ENCODE results near the gene NFIB.

Gene NFIB

GRCh38 chr9:14097215-14097614, 216.7 kb downstream of the NFIB start:
- H3K4me1 ChIP-seq (ENCODE audit: insufficient read depth, low read length, poor library complexity, severe bottlenecking): peaks cover 14% of the 10 kb centered on the region
- no peaks in the 10 kb centered on the region for H3K9me2 ChIP-seq (replicated peaks; ENCODE audit: low read depth, low read length)
- H3K79me2 ChIP-seq (ENCODE audit: insufficient read depth, low read length): no peaks in the 10 kb centered on the region
- H2AFZ ChIP-seq (ENCODE audit: low read length): no peak overlapping the region
- no peak overlapping the region for H3K9ac ChIP-seq (ENCODE audit: low read depth, low read length, poor library complexity, severe bottlenecking)
- no peaks in the 10 kb centered on the region for H4K20me1 ChIP-seq (ENCODE audit: insufficient read depth, low read length, poor library complexity, severe bottlenecking)
- no peaks in the 10 kb centered on the region for H3K36me3 ChIP-seq (ENCODE audit: insufficient read depth, low read length)
- H3K4me3 ChIP-seq (ENCODE audit: low read length, poor library complexity, severe bottlenecking): no peak overlapping the region
- H3K9me3 ChIP-seq (ENCODE audit: insufficient read depth, low read depth, low read length): no peaks in the 10 kb centered on the region
- no peak for TF ChIP-seq EZH2phosphoT487 (IDR thresholded peaks at IDR 0.05; ENCODE audit: borderline replicate concordance)
- TF ChIP-seq, protein P1, sequence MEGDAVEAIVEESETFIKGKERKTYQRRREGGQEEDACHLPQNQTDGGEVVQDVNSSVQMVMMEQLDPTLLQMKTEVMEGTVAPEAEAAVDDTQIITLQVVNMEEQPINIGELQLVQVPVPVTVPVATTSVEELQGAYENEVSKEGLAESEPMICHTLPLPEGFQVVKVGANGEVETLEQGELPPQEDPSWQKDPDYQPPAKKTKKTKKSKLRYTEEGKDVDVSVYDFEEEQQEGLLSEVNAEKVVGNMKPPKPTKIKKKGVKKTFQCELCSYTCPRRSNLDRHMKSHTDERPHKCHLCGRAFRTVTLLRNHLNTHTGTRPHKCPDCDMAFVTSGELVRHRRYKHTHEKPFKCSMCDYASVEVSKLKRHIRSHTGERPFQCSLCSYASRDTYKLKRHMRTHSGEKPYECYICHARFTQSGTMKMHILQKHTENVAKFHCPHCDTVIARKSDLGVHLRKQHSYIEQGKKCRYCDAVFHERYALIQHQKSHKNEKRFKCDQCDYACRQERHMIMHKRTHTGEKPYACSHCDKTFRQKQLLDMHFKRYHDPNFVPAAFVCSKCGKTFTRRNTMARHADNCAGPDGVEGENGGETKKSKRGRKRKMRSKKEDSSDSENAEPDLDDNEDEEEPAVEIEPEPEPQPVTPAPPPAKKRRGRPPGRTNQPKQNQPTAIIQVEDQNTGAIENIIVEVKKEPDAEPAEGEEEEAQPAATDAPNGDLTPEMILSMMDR (conservative IDR thresholded peaks at IDR 0.05; ENCODE audit: low read length): no peak
- no peaks in the 10 kb centered on the region for H3F3A ChIP-seq (ENCODE audit: low read depth)
- H3K27me3 ChIP-seq (ENCODE audit: insufficient read depth, low read length, poor library complexity, severe bottlenecking): no peaks in the 10 kb centered on the region
- no peak overlapping the region for H3K4me2 ChIP-seq (ENCODE audit: low read depth, low read length, poor library complexity, severe bottlenecking)

- Histone ChIP-seq H3K9ac (ENCODE audit: low read depth, low read length, poor library complexity, severe bottlenecking) (no peak overlapping the region), H3K27me3 (ENCODE audit: insufficient read depth, low read length, poor library complexity, severe bottlenecking) (no peaks in the 10 kb centered on the region), H3K79me2 (ENCODE audit: insufficient read depth, low read length) (no peaks in the 10 kb centered on the region), H3K9me2 (replicated peaks; ENCODE audit: low read depth, low read length) (no peaks in the 10 kb centered on the region), H3K4me1 (ENCODE audit: insufficient read depth, low read length, poor library complexity, severe bottlenecking) (peaks cover 18% of the 10 kb centered on the region), H2AFZ (ENCODE audit: low read length) (no peak overlapping the region), H3F3A (ENCODE audit: low read depth) (no peaks in the 10 kb centered on the region), H3K4me3 (ENCODE audit: low read length, poor library complexity, severe bottlenecking) (no peak overlapping the region), H4K20me1 (ENCODE audit: insufficient read depth, low read length, poor library complexity, severe bottlenecking) (no peaks in the 10 kb centered on the region), H3K9me3 (ENCODE audit: insufficient read depth, low read depth, low read length) (no peaks in the 10 kb centered on the region), H3K4me2 (ENCODE audit: low read depth, low read length, poor library complexity, severe bottlenecking) (no peak overlapping the region), H3K36me3 (ENCODE audit: insufficient read depth, low read length) (no peaks in the 10 kb centered on the region)
- TF ChIP-seq, protein P1 (conservative IDR thresholded peaks at IDR 0.05; ENCODE audit: low read length): no peak
Observed at GRCh38 chr9:14096258-14096922, 217.6 kb downstream of the NFIB start.

GRCh38 chr9:14095277-14095676, 218.7 kb downstream of the NFIB start:
- Histone ChIP-seq H3K9me3 (ENCODE audit: insufficient read depth, low read depth, low read length) (no peaks in the 10 kb centered on the region), H3K4me2 (ENCODE audit: low read depth, low read length, poor library complexity, severe bottlenecking) (no peak overlapping the region), H3K4me1 (ENCODE audit: insufficient read depth, low read length, poor library complexity, severe bottlenecking) (peaks cover 18% of the 10 kb centered on the region), H3K9ac (ENCODE audit: low read depth, low read length, poor library complexity, severe bottlenecking) (no peak overlapping the region), H4K20me1 (ENCODE audit: insufficient read depth, low read length, poor library complexity, severe bottlenecking) (no peaks in the 10 kb centered on the region), H3F3A (ENCODE audit: low read depth) (no peaks in the 10 kb centered on the region), H3K27me3 (ENCODE audit: insufficient read depth, low read length, poor library complexity, severe bottlenecking) (no peaks in the 10 kb centered on the region), H2AFZ (ENCODE audit: low read length) (no peak overlapping the region), H3K9me2 (replicated peaks; ENCODE audit: low read depth, low read length) (no peaks in the 10 kb centered on the region), H3K4me3 (ENCODE audit: low read length, poor library complexity, severe bottlenecking) (no peak overlapping the region), H3K36me3 (ENCODE audit: insufficient read depth, low read length) (no peaks in the 10 kb centered on the region), H3K79me2 (ENCODE audit: insufficient read depth, low read length) (no peaks in the 10 kb centered on the region)
- TF ChIP-seq, protein P1 (conservative IDR thresholded peaks at IDR 0.05; ENCODE audit: low read length): no peak
- TF ChIP-seq EZH2phosphoT487 (IDR thresholded peaks at IDR 0.05; ENCODE audit: borderline replicate concordance): no peak
